Measurements from ENCODE around the gene PEX3. TPM values are rescaled to one million over a fixed set of nuclear protein-coding genes. Genes with fewer than 3 reads are reported as not detected.

PEX3 gene
- total RNA-seq, 1 experiment from 2014 or later = 20.9 TPM

DNA sequence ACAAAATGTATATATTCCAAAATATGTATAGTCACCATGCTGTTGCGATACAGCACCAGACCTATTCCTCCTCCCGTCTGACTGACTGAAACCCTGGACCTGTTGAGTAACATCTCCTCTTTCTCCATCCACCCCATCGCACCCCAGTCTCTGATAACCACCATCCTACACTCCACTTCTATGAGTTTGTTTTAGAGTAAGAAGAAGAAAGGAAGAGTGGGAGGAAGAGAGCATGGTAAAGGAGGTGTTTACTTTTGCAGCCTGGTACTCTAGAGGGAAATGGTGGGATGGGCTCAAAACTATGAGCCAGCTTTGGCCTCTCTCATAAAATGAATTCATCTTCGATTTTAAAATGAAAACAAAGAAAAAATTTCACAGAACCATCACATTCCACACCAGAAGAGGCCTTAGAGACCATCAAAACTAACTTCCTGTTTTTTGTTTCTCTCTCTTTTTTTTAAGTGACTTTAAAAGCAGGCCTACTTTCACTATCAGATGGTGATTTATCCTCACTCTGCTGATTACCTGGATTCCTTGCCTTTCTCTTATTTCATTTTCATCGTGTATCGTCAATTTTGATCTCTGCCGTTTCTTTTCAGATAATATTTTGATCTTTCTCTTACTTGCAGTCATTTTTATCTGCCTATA is 77.7 kb downstream of the PEX3 start:
- TF ChIP-seq CTCF (conservative IDR thresholded peaks at IDR 0.05) (no peak), EZH2 (IDR thresholded peaks at IDR 0.05; ENCODE audit: low read depth) (no peak)
- Histone ChIP-seq H3K4me3 (no peak overlapping the region), H3K9me2 (ENCODE audit: insufficient read depth) (no peaks in the 10 kb centered on the region), H3K4me1 (replicated peaks; ENCODE audit: insufficient read depth) (no peaks in the 10 kb centered on the region), H3K27ac (no peak overlapping the region), H3K27me3 (ENCODE audit: insufficient read depth, low read depth) (no peaks in the 10 kb centered on the region), H4K20me1 (ENCODE audit: insufficient read depth) (no peaks in the 10 kb centered on the region), H3K4me2 (no peak overlapping the region), H3F3A (ENCODE audit: insufficient read depth, low read depth) (no peaks in the 10 kb centered on the region), H3K9me3 (ENCODE audit: insufficient read depth, low read depth) (no peaks in the 10 kb centered on the region), H2AFZ (no peak overlapping the region), H3K79me2 (ENCODE audit: low read depth) (no peaks in the 10 kb centered on the region), H3K36me3 (ENCODE audit: low read depth) (no peaks in the 10 kb centered on the region)
- no TSS peak for BruUV-seq (replicated peaks)
- CTCF ChIA-PET = no interaction called here
- POLR2A ChIA-PET (ENCODE audit: unreplicated experiment) = interaction anchor here (0.6 kb wide), 1 partner anchor 636 kb away, joined by 6 read pairs; no protein-coding TSS in a partner anchor
- DNase-seq = no peak
- intact Hi-C loops (cut with micrococcal nuclease; ENCODE audit: unreplicated experiment) = no loop called here

- ChIA-PET CTCF (no interaction called here), POLR2A (ENCODE audit: unreplicated experiment) (interaction anchor here (0.6 kb wide), 1 partner anchor 635 kb away, joined by 6 read pairs; no protein-coding TSS in a partner anchor)
- Histone ChIP-seq H3K36me3 (ENCODE audit: low read depth) (no peaks in the 10 kb centered on the region), H3K9me2 (ENCODE audit: insufficient read depth) (no peaks in the 10 kb centered on the region), H3K27me3 (ENCODE audit: insufficient read depth, low read depth) (no peaks in the 10 kb centered on the region), H3K27ac (no peak overlapping the region), H3F3A (ENCODE audit: insufficient read depth, low read depth) (no peaks in the 10 kb centered on the region), H4K20me1 (ENCODE audit: insufficient read depth) (no peaks in the 10 kb centered on the region), H3K4me3 (no peak overlapping the region), H3K79me2 (ENCODE audit: low read depth) (no peaks in the 10 kb centered on the region), H2AFZ (no peak overlapping the region), H3K4me2 (no peak overlapping the region), H3K4me1 (replicated peaks; ENCODE audit: insufficient read depth) (no peaks in the 10 kb centered on the region), H3K9me3 (ENCODE audit: insufficient read depth, low read depth) (no peaks in the 10 kb centered on the region)
- intact Hi-C loops (cut with micrococcal nuclease; ENCODE audit: unreplicated experiment) = no loop called here
- no peak for DNase-seq
- no TSS peak for BruUV-seq (replicated peaks)
- TF ChIP-seq EZH2 (IDR thresholded peaks at IDR 0.05; ENCODE audit: low read depth) (no peak), CTCF (conservative IDR thresholded peaks at IDR 0.05) (no peak)
Observed at GRCh38 chr6:143529095-143529494, 78.5 kb downstream of the PEX3 start.

GRCh38 chr6:143531720-143532499 is 81.3 kb downstream of the PEX3 start:
- TF ChIP-seq CTCF (conservative IDR thresholded peaks at IDR 0.05) = no peak
- TF ChIP-seq EZH2 (IDR thresholded peaks at IDR 0.05; ENCODE audit: low read depth) = no peak
- Histone ChIP-seq H3K79me2 (ENCODE audit: low read depth) (no peaks in the 10 kb centered on the region), H3F3A (ENCODE audit: insufficient read depth, low read depth) (no peaks in the 10 kb centered on the region), H3K27ac (no peak overlapping the region), H3K9me2 (ENCODE audit: insufficient read depth) (no peaks in the 10 kb centered on the region), H3K9me3 (ENCODE audit: insufficient read depth, low read depth) (no peaks in the 10 kb centered on the region), H4K20me1 (ENCODE audit: insufficient read depth) (no peaks in the 10 kb centered on the region), H2AFZ (no peak overlapping the region), H3K4me1 (replicated peaks; ENCODE audit: insufficient read depth) (no peaks in the 10 kb centered on the region), H3K27me3 (ENCODE audit: insufficient read depth, low read depth) (no peaks in the 10 kb centered on the region), H3K4me3 (no peak overlapping the region), H3K36me3 (ENCODE audit: low read depth) (no peaks in the 10 kb centered on the region), H3K4me2 (no peak overlapping the region)
- BruUV-seq (replicated peaks) = no TSS peak
- no peak for DNase-seq
- intact Hi-C loops (cut with micrococcal nuclease; ENCODE audit: unreplicated experiment) = loop anchor here (10.0 kb wide), 1 partner anchor 1057 kb away; no protein-coding TSS in a partner anchor
- CTCF ChIA-PET = no interaction called here
- POLR2A ChIA-PET (ENCODE audit: unreplicated experiment) = no interaction called here

All from PC-9 (cell line).